ENCODE measurements around the gene FOXN4. TPM values are rescaled to one million over a fixed set of nuclear protein-coding genes. Genes with fewer than 3 reads are reported as not detected.
"Not testable (repeated sequence)": the region's sequence is repeated elsewhere in the genome, so short reads cannot be mapped to it uniquely, and the experiment has no call there.

Gene FOXN4
- total and polyA plus RNA-seq, 2 experiments from 2014 or later, result not detected

DNA sequence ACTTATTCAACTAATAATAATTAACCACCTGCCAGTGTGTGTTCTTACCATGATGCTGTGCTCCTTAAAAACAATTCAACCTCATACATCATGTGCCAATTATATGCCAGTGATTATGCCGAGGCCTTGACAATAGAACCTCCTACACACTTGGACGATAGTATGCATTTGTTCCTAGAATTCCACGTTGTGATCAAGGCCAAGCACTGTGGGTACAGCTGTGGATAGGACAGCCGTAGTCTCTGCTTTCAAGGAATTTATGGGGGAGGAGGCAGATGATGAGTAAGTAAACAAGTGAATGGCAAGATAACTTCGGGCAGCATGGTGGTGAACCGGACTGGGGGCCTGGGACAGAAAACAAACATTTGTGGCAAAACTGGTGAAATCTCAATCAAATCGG, 20.6 kb upstream of the FOXN4 start:
- H3K9me3 ChIP-seq (ENCODE audit: low read depth), result no peaks in the 10 kb centered on the region
- no peak overlapping the region for H3K4me3 ChIP-seq
- WGBS, 2 experiments (ENCODE audit: low coverage in 1 of 2, low lambda C conversion rate in 2 of 2, missing lambda C conversion rate in 2 of 2), result 44 to 52% methylated on average over 7 of the region's 7 CpGs
- TF ChIP-seq EZH2 (IDR thresholded peaks at IDR 0.05; ENCODE audit: insufficient read depth, poor library complexity, severe bottlenecking) (no peak), EZH2phosphoT487 (IDR thresholded peaks at IDR 0.05; ENCODE audit: insufficient read depth, low read depth) (no peak)
- no peaks in the 10 kb centered on the region for H3K9me2 ChIP-seq (ENCODE audit: insufficient read depth)
- H2AFZ ChIP-seq, result no peak overlapping the region
- H3K27ac ChIP-seq, result no peak overlapping the region
- in situ Hi-C loops (cut with MboI), result no loop called here
- H3K9ac ChIP-seq, result no peak overlapping the region
- H3K4me2 ChIP-seq (ENCODE audit: unreplicated experiment), result no peak overlapping the region
- no peaks in the 10 kb centered on the region for H3K79me2 ChIP-seq (ENCODE audit: insufficient read depth)
- no peaks in the 10 kb centered on the region for H3F3A ChIP-seq (ENCODE audit: insufficient read depth)
- no peak for DNase-seq
- H3K36me3 ChIP-seq (ENCODE audit: low read depth), result no peaks in the 10 kb centered on the region
- H3K27me3 ChIP-seq (replicated peaks; ENCODE audit: insufficient read depth), result peaks cover 20% of the 10 kb centered on the region
- H4K20me1 ChIP-seq (ENCODE audit: insufficient read depth), result no peaks in the 10 kb centered on the region
- no peaks in the 10 kb centered on the region for H3K4me1 ChIP-seq (ENCODE audit: insufficient read depth)

DNA sequence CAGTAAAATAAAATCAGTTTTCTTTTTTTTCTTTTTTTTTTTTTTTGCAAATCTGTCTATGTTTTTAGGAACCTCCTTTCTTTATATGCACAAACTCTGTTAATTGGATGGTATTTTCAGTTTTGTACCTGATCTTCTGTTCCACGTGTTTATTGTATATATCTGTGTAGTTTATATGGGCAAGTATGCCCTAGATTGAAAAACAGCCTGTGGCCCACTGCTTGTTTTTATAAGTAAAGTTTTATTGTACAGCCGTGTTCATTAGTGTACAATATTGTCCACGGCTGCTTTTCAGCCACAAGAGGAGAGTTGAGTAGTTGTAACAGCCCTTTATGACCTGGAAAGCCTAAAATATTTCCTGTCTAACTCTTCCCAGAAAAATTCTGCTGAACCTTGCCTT, 19.9 kb upstream of the FOXN4 start:
- no peak overlapping the region for H2AFZ ChIP-seq
- no peaks in the 10 kb centered on the region for H3K36me3 ChIP-seq (ENCODE audit: low read depth)
- in situ Hi-C loops (cut with MboI), result no loop called here
- DNase-seq, result no peak
- no peak overlapping the region for H3K4me2 ChIP-seq (ENCODE audit: unreplicated experiment)
- no peaks in the 10 kb centered on the region for H3F3A ChIP-seq (ENCODE audit: insufficient read depth)
- no peak overlapping the region for H3K9ac ChIP-seq
- H4K20me1 ChIP-seq (ENCODE audit: insufficient read depth), result no peaks in the 10 kb centered on the region
- H3K27me3 ChIP-seq (replicated peaks; ENCODE audit: insufficient read depth), result peaks cover 25% of the 10 kb centered on the region
- no peaks in the 10 kb centered on the region for H3K4me1 ChIP-seq (ENCODE audit: insufficient read depth)
- H3K9me3 ChIP-seq (ENCODE audit: low read depth), result no peaks in the 10 kb centered on the region
- H3K79me2 ChIP-seq (ENCODE audit: insufficient read depth), result no peaks in the 10 kb centered on the region
- no peak overlapping the region for H3K27ac ChIP-seq
- H3K9me2 ChIP-seq (ENCODE audit: insufficient read depth), result no peaks in the 10 kb centered on the region
- H3K4me3 ChIP-seq, result no peak overlapping the region
- WGBS, 2 experiments (ENCODE audit: low coverage in 1 of 2, low lambda C conversion rate in 2 of 2, missing lambda C conversion rate in 2 of 2), result 44 to 54% methylated on average over 3 of the region's 3 CpGs
- no peak for TF ChIP-seq EZH2phosphoT487 (IDR thresholded peaks at IDR 0.05; ENCODE audit: insufficient read depth, low read depth)

- H3K79me2 ChIP-seq (ENCODE audit: insufficient read depth); DNase-seq; H3K9me3 ChIP-seq (ENCODE audit: low read depth); H4K20me1 ChIP-seq (ENCODE audit: insufficient read depth); in situ Hi-C loops (cut with MboI); H3K9me2 ChIP-seq (ENCODE audit: insufficient read depth); H3F3A ChIP-seq (ENCODE audit: insufficient read depth); H2AFZ ChIP-seq; H3K4me1 ChIP-seq (ENCODE audit: insufficient read depth); H3K4me2 ChIP-seq (ENCODE audit: unreplicated experiment); H3K27ac ChIP-seq; H3K4me3 ChIP-seq; H3K36me3 ChIP-seq (ENCODE audit: low read depth); H3K9ac ChIP-seq: not testable (repeated sequence)
- peaks cover 26% of the 10 kb centered on the region; the same call in 1 of the 2 replicates for H3K27me3 ChIP-seq (replicated peaks; ENCODE audit: insufficient read depth)
- WGBS, 2 experiments (ENCODE audit: low coverage in 1 of 2, low lambda C conversion rate in 2 of 2, missing lambda C conversion rate in 2 of 2), result 47 to 51% methylated on average over 8 of the region's 8 CpGs
These were observed 12.2 kb upstream of the FOXN4 start for GRCh38 chr12:109321294-109321693.

- in situ Hi-C loops (cut with MboI), result no loop called here
- Histone ChIP-seq H3K9me2 (ENCODE audit: insufficient read depth) (no peaks in the 10 kb centered on the region), H3K4me2 (ENCODE audit: unreplicated experiment) (peak overlapping the region; percentile 28), H3K36me3 (ENCODE audit: low read depth) (no peaks in the 10 kb centered on the region), H3K9me3 (ENCODE audit: low read depth) (no peaks in the 10 kb centered on the region), H3K4me1 (ENCODE audit: insufficient read depth) (no peaks in the 10 kb centered on the region), H4K20me1 (ENCODE audit: insufficient read depth) (no peaks in the 10 kb centered on the region), H3F3A (ENCODE audit: insufficient read depth) (no peaks in the 10 kb centered on the region), H3K4me3 (peak overlapping the region; percentile 60), H3K27ac (no peak overlapping the region), H2AFZ (peak overlapping the region; percentile 65), H3K9ac (no peak overlapping the region), H3K27me3 (replicated peaks; ENCODE audit: insufficient read depth) (peaks cover 55% of the 10 kb centered on the region), H3K79me2 (ENCODE audit: insufficient read depth) (no peaks in the 10 kb centered on the region)
- 0 out of 2 replicates have a peak, but pooled peaks have one; percentile 26 for TF ChIP-seq EZH2phosphoT487 (IDR thresholded peaks at IDR 0.05; ENCODE audit: insufficient read depth, low read depth)
- peak; percentile 94 for TF ChIP-seq EZH2 (IDR thresholded peaks at IDR 0.05; ENCODE audit: insufficient read depth, poor library complexity, severe bottlenecking)
- WGBS, 2 experiments (ENCODE audit: low coverage in 1 of 2, low lambda C conversion rate in 2 of 2, missing lambda C conversion rate in 2 of 2), result 14% methylated on average over 33 of the region's 33 CpGs
- no peak for DNase-seq
These were observed 1.4 kb upstream of the FOXN4 start for GRCh38 chr12:109310247-109311125.

Measured in GM23248 (cell line).